ENCODE data around the gene SP7.

GRCh38 chr12:53379389-53380103 is 43.4 kb upstream of the SP7 start:
- TF ChIP-seq SUZ12 (IDR thresholded peaks at IDR 0.05; ENCODE audit: extremely low read depth, insufficient read depth, insufficient read length) (no peak), YY1 (IDR thresholded peaks at IDR 0.05; ENCODE audit: insufficient read depth, insufficient read length) (peak; percentile 86)

All from NT2/D1 (cell line).